Midbrain (tissue), 1 donor: ENCODE measurements around the gene NOSTRIN.
"Not testable (repeated sequence)": the region's sequence is repeated elsewhere in the genome, so short reads cannot be mapped to it uniquely, and the experiment has no call there.

ENCODE experiments used
- DNase-seq: peaks from one replicate; lab custom pipeline; 2025; lab: John Stamatoyannopoulos, UW

The NOSTRIN gene

GRCh38 chr2:168819050-168819715 lies 16.7 kb downstream of the NOSTRIN start:
- no peak for DNase-seq

- no peak for DNase-seq
Measured at GRCh38 chr2:168819829-168820489, 17.5 kb downstream of the NOSTRIN start.

GRCh38 chr2:168821577-168821976 lies 19.1 kb downstream of the NOSTRIN start:
- DNase-seq: no peak

GRCh38 chr2:168821992-168822391 lies 19.6 kb downstream of the NOSTRIN start:
- no peak for DNase-seq

- no peak for DNase-seq
Measured at GRCh38 chr2:168825126-168825525, 22.7 kb downstream of the NOSTRIN start.

GRCh38 chr2:168830958-168831357 lies 28.5 kb downstream of the NOSTRIN start:
- DNase-seq: no peak

GRCh38 chr2:168831662-168832061 lies 29.2 kb downstream of the NOSTRIN start:
- no peak for DNase-seq

- DNase-seq: no peak
Measured at GRCh38 chr2:168835969-168836368, 33.5 kb downstream of the NOSTRIN start.

GRCh38 chr2:168841445-168841844 lies 39.0 kb downstream of the NOSTRIN start:
- DNase-seq: no peak

- no peak for DNase-seq
Measured at GRCh38 chr2:168843253-168843652, 40.8 kb downstream of the NOSTRIN start.

- DNase-seq: no peak
Measured at GRCh38 chr2:168848225-168848624, 45.8 kb downstream of the NOSTRIN start.

- DNase-seq: no peak
Measured at GRCh38 chr2:168849610-168850009, 47.2 kb downstream of the NOSTRIN start.

GRCh38 chr2:168850846-168851245 lies 48.4 kb downstream of the NOSTRIN start:
- DNase-seq: no peak

- no peak for DNase-seq
Measured at GRCh38 chr2:168851674-168852320, 49.4 kb downstream of the NOSTRIN start.

- DNase-seq: no peak
Measured at GRCh38 chr2:168852481-168852880, 50.0 kb downstream of the NOSTRIN start.

- no peak for DNase-seq
Measured at GRCh38 chr2:168853471-168853870, 51.0 kb downstream of the NOSTRIN start.

- no peak for DNase-seq
Measured at GRCh38 chr2:168854651-168855050, 52.2 kb downstream of the NOSTRIN start.

GRCh38 chr2:168855601-168856000 lies 53.2 kb downstream of the NOSTRIN start:
- no peak for DNase-seq

GRCh38 chr2:168858146-168858545 lies 55.7 kb downstream of the NOSTRIN start:
- DNase-seq: no peak

GRCh38 chr2:168867164-168867563 lies 64.7 kb downstream of the NOSTRIN start:
- DNase-seq: not testable (repeated sequence)

GRCh38 chr2:168870369-168870768 lies 67.9 kb downstream of the NOSTRIN start:
- DNase-seq: not testable (repeated sequence)

GRCh38 chr2:168870824-168871223 lies 68.4 kb downstream of the NOSTRIN start:
- DNase-seq: not testable (repeated sequence)

GRCh38 chr2:168874368-168875054 lies 72.1 kb downstream of the NOSTRIN start:
- no peak for DNase-seq
